NCI-H2107 treated with DMSO at 0.1 percent for 48 hours (cell line): ENCODE results near the gene CLSTN2.
A peak's percentile ranks its signal among the peaks of the same experiment; 100 is the strongest.

ENCODE experiments used
- DNase-seq: peaks from one replicate; lab custom pipeline; 2025; ENCODE audit not compliant: unreplicated experiment; lab: John Stamatoyannopoulos, UW

CLSTN2 gene

DNA sequence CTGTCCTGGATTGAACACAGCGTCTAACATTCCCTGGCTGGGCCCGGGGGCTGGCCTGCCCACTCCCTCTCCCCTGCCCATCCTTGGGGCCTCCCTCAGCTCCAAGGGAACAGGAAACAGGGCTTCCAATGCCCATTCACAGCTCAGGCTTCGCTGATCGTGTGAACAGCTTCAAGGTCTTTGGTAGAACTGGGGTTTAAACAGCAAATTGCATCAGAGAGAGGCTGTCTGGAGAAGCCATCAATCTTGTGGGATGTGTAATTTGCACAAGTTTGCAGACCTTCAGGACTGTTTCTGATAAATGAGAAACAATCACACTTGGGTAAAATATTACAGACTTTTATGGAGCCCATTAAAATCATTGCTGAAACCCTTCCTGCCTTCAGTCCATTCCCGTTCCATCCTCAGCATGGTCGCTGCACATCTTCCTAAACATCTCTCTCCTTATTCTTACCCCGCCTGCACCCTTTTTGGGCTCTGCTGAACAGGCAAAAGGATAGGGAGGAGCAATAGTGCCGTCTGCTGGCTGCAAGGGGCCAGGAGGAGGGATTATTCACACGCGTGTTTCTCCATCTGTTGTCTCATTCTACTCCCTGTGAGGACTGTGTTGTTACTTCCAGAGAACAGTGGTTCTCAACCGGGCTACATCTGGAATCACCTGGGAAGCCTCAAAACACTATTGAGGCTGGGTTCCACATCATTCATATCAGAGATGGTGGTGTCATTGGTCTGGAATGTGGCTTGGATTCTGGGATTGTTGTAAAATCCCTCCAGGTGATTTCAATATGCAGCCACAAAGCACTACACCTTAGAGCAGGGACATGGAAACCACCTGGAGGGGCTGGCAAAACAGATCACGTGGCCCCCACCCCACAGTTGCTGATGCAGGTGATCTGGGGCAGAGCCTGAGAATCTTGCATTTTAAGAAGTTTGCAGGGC is 116.3 kb downstream of the CLSTN2 start:
- peak; percentile 30 for DNase-seq

GRCh38 chr3:140052771-140053702 is 118.1 kb downstream of the CLSTN2 start:
- no peak for DNase-seq

DNA sequence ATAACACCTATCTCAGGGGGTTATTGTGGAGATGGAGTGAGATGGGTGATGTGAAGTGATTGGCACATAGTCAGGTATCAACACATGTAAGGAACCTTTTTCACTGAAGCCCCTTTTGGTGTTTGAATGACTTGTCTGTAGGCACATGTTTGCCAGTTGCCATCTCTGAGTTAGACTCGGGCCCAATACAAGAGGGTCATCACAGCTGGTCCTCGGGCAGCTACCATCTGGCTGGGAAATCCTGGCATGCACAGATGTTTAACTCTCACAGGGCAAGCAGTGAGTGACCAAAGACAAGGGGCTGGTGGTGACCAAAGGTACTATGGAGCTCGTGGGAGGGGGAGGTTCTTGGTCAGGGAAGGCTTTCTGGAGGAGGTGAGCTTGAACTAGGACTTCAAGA is 118.8 kb downstream of the CLSTN2 start:
- DNase-seq = no peak

DNA sequence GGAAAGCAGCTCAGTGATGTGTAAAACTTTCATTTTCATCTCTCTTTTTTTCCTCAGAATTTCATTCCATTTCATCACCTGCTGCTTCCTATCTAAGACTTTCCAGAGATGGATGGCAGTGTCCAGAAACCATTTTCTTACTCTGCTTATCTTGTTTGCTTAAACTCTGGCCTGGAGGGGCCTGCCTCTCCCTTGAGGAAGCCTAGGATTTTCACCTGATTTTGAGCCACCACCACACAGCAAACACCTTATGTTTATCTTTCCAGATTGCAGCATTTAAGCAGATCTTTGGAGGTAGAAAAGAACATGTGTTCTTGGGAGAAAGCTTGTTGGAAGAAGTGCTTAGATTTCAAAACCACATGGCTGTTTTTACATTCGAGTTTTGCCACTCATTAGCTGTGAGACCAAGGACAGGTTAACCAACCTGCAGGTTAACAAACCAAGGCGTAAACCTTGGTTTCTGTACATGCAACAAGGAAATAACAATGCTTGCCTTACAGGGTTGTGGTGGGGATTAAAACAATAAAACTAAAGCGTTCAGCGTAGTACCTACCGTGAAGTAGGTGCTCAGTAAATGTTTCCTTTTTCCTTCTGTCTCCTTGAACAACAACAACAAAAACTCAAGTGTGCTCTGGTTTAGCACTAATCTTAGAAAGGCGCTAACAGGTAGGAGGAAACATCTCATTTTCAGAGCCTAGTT is 120.3 kb downstream of the CLSTN2 start:
- DNase-seq = no peak

- DNase-seq = no peak
Observed at GRCh38 chr3:140056047-140056446, 121.1 kb downstream of the CLSTN2 start.

GRCh38 chr3:140061211-140061610 is 126.2 kb downstream of the CLSTN2 start:
- no peak for DNase-seq

DNA sequence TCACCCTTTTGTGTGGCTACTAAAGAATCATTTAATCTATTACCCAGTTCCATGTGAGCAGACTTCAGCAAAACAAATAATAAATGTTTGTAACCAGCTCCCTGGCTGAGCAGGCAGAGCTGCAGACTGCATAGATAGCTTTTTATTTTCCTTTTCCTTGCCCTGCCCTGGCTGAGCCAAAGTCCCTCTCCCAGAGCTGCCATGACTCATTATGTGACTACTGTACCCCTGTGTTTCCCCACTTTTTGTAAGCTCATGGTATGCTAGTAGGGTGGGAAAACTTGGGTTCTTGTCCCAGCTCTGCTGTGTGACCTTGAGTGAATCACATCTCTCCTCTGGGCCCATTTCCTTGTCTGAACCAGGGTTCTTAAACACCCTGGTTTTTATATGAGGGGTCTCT is 127.5 kb downstream of the CLSTN2 start:
- DNase-seq = no peak

DNA sequence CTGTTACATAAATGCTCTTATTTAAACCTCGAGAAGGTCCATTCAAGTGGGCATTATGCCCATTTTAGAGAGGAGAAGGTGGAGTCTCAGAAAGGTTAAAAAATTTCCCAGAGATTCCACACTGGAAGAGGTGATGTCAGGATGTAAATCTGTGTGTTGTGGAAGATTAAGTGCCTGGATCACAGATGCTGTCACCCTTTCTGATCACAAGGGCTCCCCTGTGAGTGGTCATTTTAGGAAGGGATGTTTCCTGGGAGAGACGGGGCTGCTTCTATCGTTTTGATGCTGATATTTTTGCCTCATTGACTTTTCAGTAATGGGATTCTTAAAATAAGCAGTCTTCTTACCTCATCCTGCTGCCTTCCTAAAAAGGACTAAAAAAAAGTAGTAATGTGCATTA is 132.5 kb downstream of the CLSTN2 start:
- no peak for DNase-seq

DNA sequence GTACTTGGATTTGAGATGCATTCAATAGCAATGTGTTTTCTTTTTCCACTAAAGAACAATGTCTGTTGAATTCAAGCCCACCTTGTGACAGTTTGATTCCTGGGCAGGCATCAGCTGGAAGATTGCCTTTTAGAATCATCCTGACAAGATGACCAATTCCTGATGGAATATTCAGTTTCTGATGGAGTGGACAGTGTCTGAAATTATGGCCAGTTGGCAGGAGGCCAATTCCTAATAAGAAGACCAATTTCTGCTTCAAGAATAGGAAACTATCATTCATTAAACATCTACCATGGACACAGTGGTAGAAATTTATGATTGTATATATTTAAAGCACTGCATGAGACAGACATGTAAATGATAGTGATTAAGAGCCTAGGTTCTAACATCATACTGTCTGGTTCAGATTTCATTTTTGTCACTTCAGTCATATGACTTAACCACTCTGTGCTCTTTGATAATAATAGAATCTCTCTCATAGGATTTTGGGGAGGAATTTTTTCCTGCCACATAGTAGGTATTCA is 133.6 kb downstream of the CLSTN2 start:
- no peak for DNase-seq

GRCh38 chr3:140073278-140074045 is 138.5 kb downstream of the CLSTN2 start:
- DNase-seq = no peak

DNA sequence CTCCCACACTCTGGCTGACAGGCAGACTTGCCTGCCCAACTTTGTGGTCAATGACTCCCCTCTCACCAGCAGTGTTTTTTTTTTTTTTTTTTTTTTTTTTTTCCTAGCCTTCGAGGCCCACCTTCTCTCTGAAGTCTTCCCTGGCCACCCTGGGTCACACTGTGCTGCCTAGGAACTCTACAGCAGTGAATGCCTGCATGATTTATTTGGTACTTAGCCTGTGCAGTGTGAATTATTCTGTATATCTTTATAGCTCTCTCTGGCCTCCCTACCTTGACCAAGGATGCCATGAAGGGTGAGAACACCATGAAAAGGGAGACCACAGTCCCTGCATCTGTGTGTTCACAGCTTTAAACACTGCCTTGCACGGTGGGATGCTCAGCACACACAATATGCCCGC is 141.6 kb downstream of the CLSTN2 start:
- no peak for DNase-seq

- no peak for DNase-seq
Observed at GRCh38 chr3:140077406-140077805, 142.4 kb downstream of the CLSTN2 start.

DNA sequence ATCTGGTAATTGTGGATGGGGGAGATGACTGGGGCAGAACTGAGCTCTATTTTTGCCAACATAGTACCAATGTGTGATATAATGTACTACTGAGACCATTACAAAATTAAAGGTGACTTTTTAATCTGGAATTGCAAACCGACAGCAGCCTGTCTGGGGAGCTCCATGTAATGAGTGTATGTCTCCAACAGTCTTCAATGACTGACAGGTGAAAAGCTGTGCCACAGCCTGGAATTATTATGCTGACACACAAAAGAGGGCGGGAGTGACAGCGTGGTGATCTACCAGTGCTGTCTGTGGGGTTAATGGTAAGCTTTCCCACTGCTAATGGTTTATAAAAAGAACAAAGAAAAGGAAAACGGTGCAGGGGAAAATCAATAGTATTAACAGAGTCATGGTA is 143.4 kb downstream of the CLSTN2 start:
- no peak for DNase-seq

GRCh38 chr3:140078940-140079339 is 144.0 kb downstream of the CLSTN2 start:
- DNase-seq = no peak

GRCh38 chr3:140081887-140082286 is 146.9 kb downstream of the CLSTN2 start:
- DNase-seq = no peak

DNA sequence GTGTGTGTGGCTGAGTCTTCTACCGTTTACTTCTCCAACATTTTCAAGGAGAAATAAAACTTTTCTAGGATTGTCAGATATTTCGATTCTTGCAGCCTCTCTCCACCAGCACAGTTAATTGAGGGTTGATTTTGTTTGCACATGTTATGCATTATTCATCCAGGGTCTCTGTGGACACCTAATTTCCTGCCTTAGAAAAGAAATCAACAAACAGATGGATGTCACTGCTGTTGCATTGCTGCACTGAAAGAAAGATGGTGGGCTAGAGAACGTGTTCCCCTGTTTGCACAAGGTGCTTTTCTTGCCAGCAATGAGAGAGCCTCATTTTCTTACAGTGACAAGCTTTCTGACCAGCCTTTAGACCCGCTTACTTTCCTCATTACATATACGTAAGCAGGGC is 150.0 kb downstream of the CLSTN2 start:
- no peak for DNase-seq

DNA sequence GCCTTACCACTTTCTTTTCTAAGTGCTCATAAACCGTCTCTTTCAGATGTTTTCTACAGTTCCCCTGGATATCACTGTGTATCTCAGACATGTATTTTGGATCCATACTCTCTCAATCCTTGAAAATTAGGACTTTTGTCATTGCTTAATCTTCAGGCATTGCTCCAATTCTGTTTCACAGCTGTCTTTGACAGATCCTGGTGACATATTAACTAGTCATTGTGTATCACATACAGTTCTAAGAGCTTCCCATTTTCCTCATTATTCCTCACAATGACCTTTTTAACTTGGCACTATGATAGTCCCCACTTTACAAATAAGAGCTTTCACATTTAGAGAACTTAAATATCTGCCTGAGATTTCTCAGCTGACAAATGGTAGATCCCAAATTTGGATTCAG is 151.7 kb downstream of the CLSTN2 start:
- DNase-seq = no peak

GRCh38 chr3:140088058-140088457 is 153.1 kb downstream of the CLSTN2 start:
- no peak for DNase-seq

- DNase-seq = no peak
Observed at GRCh38 chr3:140088513-140088912, 153.5 kb downstream of the CLSTN2 start.

GRCh38 chr3:140089403-140090072 is 154.6 kb downstream of the CLSTN2 start:
- DNase-seq = no peak
